HG03175 (cell line): Measurements from ENCODE around the gene SV2A.

Source experiments
- ATAC-seq: cut with Tn5 transposase; IDR thresholded peaks from one replicate; pipeline ENCODE4 v1.9.1; 2021; ENCODE audit warnings: mild to moderate bottlenecking, moderate library complexity; ENCODE audit not compliant: unreplicated experiment

The SV2A gene

GRCh38 chr1:149929856-149930255 lies 12.2 kb upstream of the SV2A start:
- no peak for ATAC-seq

GRCh38 chr1:149928401-149928724 lies 10.7 kb upstream of the SV2A start:
- no peak for ATAC-seq

GRCh38 chr1:149927563-149928400 lies 10.1 kb upstream of the SV2A start, which contains the start of gene SF3B4:
Gene SF3B4 (minus strand): TSS chr1:149927803. CDS start chr1:149927759, 44 bp downstream.
- ATAC-seq: peak; percentile 93

- ATAC-seq: no peak
Measured at GRCh38 chr1:149927056-149927562, 9.5 kb upstream of the SV2A start.

- no peak for ATAC-seq
Measured at GRCh38 chr1:149926296-149926695, 8.7 kb upstream of the SV2A start.

GRCh38 chr1:149925751-149926150 lies 8.1 kb upstream of the SV2A start:
- ATAC-seq: no peak

GRCh38 chr1:149925345-149925744 lies 7.7 kb upstream of the SV2A start:
- ATAC-seq: no peak

GRCh38 chr1:149923626-149924025 lies 6.0 kb upstream of the SV2A start:
- ATAC-seq: no peak

- ATAC-seq: no peak
Measured at GRCh38 chr1:149916898-149917252, 769 bp downstream of the SV2A start.

- ATAC-seq: no peak
Measured at GRCh38 chr1:149916193-149916897, 1.3 kb downstream of the SV2A start.

GRCh38 chr1:149915429-149916192 lies 2.0 kb downstream of the SV2A start:
- no peak for ATAC-seq

- ATAC-seq: no peak
Measured at GRCh38 chr1:149914545-149914944, 3.1 kb downstream of the SV2A start.

GRCh38 chr1:149906570-149907075 lies 11.0 kb downstream of the SV2A start:
- no peak for ATAC-seq

- ATAC-seq: no peak
Measured at GRCh38 chr1:149903836-149904491, 13.7 kb downstream of the SV2A start.

- peak; percentile 96 for ATAC-seq
Measured at GRCh38 chr1:149899460-149900284, 18.0 kb downstream of the SV2A start, which contains the start of gene BOLA1. Gene BOLA1 (plus strand): TSS chr1:149899568. CDS start chr1:149900060, 492 bp downstream.

- ATAC-seq: no peak
Measured at GRCh38 chr1:149896575-149896974, 21.1 kb downstream of the SV2A start.

- no peak for ATAC-seq
Measured at GRCh38 chr1:149888999-149889289, 28.7 kb downstream of the SV2A start.

- peak; percentile 29 for ATAC-seq
Measured at GRCh38 chr1:149888247-149888998, 29.2 kb downstream of the SV2A start.
